SK-N-SH treated with all-trans-retinoic acid at 6 μM for 48 hours (cell line): Measurements from ENCODE around the gene BSN.

ENCODE experiments used
- GLIS3 ChIP-seq: fragments of 250-450 bp; sonication (Bioruptor Pico); IDR thresholded peaks from 2 replicates; pipeline ENCODE4 v1.5.0; 2020; ENCODE audit warnings: mild to moderate bottlenecking, moderate library complexity
- PATZ1 ChIP-seq: fragments of 250-450 bp; sonication (Bioruptor Pico); IDR thresholded peaks from 2 replicates; pipeline ENCODE4 v1.8.0; 2020; ENCODE audit warnings: mild to moderate bottlenecking, moderate library complexity, borderline replicate concordance
- PPARA ChIP-seq: fragments of 250-450 bp; sonication (Bioruptor Pico); IDR thresholded peaks from 2 replicates; pipeline ENCODE4 v1.5.0; 2020; ENCODE audit warnings: mild to moderate bottlenecking, borderline replicate concordance
- TSHZ2 ChIP-seq: fragments of 250-450 bp; sonication (Bioruptor Pico); IDR thresholded peaks from 2 replicates; pipeline ENCODE4 v1.5.0; 2020; ENCODE audit warnings: mild to moderate bottlenecking, moderate library complexity
- ZC3H10 ChIP-seq: fragments of 250-450 bp; sonication (Bioruptor Pico); IDR thresholded peaks from 2 replicates; pipeline ENCODE4 v1.5.1; 2021; ENCODE audit warnings: mild to moderate bottlenecking, moderate library complexity
- ZFP30 ChIP-seq: fragments of 450-650 bp; formaldehyde crosslinking; IDR thresholded peaks from 2 replicates; pipeline ENCODE4 v1.5.0; 2022; ENCODE audit warnings: mild to moderate bottlenecking, moderate library complexity
- TF ChIP-seq, protein P1 (sequence below): fragments of 250-450 bp; sonication (Bioruptor Pico); IDR thresholded peaks from 2 replicates; pipeline ENCODE4 v1.8.0; 2021; ENCODE audit warnings: low read depth, mild to moderate bottlenecking, moderate library complexity, borderline replicate concordance

DNA sequence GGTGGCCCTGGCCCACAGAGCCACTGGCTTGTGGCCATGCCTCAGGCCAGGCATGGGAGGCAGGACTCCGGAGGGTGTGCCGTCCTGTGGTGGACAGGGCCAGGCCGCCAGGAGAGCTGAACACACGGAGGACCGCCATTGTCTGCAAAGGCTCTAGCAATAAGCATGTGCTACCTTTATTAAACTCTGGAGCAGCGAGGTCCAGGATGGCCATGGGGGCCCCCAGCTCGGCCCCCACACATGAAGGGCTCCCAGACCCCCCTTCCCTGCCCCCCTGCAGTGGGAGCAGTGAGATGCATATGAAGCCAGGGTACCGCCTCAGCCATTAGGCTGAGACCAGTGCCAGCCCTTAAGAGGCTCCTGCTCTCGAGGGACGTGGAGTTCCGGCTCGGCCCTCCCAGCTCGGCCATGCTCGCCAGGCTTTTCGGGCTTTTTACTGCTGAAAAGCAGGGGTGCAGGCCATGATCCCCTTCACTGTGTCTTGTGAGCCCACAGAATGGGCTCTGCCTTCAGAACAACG lies 162.5 kb downstream of the BSN start:
- no peak for TF ChIP-seq ZFP30 (CRISPR knock-in tag)
- TF ChIP-seq, protein P1, sequence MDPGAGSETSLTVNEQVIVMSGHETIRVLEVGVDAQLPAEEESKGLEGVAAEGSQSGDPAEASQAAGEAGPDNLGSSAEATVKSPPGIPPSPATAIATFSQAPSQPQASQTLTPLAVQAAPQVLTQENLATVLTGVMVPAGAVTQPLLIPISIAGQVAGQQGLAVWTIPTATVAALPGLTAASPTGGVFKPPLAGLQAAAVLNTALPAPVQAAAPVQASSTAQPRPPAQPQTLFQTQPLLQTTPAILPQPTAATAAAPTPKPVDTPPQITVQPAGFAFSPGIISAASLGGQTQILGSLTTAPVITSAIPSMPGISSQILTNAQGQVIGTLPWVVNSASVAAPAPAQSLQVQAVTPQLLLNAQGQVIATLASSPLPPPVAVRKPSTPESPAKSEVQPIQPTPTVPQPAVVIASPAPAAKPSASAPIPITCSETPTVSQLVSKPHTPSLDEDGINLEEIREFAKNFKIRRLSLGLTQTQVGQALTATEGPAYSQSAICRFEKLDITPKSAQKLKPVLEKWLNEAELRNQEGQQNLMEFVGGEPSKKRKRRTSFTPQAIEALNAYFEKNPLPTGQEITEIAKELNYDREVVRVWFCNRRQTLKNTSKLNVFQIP (CRISPR knock-in tag): no peak
- no peak for TF ChIP-seq ZC3H10 (CRISPR knock-in tag)
- TF ChIP-seq GLIS3: no peak
- TF ChIP-seq TSHZ2 (CRISPR knock-in tag): no peak
- no peak for TF ChIP-seq PPARA (CRISPR knock-in tag)
- TF ChIP-seq PATZ1 (CRISPR knock-in tag): no peak
